Activated CD4-positive, alpha-beta T cell treated with anti-CD3 and anti-CD28 coated beads for 48 hours (primary cell): ENCODE measurements around the gene LCE3D.
"Not testable (repeated sequence)": the region's sequence is repeated elsewhere in the genome, so short reads cannot be mapped to it uniquely, and the experiment has no call there.

Experiments
- DNase-seq: peaks from one replicate; pipeline ENCODE4 v3.0.0-alpha.2; 2020

The LCE3D gene

DNA sequence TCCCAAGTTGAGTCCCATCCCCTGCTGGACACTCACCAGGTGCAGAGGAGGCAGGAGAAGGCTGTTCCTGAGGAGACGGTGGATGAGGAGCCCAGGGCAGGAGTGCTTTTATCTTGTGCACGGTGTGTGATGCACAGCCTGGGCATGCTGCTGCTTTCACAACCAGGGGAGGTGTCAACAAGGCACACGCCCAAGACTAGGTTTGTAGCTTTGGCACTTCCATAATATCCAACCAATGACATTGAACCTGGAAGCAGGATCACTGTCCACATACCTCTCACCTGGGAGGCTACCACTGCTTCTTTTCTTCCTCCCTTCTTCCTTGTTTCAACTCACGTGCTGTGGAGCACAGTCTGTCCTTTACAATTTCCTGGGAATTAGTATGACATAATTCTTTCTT is at the start of gene LCE3D:
LCE3D (minus strand) TSS at position 84 of the 400 bp plus-strand sequence. CDS start 580 bp downstream, outside the sequence.
- DNase-seq, result no peak

DNA sequence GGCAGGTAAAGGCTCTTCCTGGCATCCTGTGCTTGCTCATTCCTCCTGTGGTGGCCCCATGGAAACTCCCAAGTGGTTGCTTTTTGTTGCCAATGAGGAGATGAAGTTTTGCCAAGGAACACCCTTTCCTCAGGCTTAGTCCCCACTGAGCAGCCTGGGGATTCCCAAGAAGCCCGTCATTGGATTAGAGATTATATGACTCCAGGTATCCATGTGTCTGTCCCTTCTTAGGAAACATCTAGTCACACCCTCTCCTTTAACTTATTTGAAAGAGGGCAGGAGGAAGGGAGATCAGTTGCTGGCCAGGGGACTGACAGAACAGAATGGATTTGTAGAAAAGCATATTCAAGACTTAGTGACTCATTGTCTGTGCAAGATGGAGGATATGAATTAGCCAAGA is 46.4 kb upstream of the LCE3D start:
- no peak for DNase-seq

DNA sequence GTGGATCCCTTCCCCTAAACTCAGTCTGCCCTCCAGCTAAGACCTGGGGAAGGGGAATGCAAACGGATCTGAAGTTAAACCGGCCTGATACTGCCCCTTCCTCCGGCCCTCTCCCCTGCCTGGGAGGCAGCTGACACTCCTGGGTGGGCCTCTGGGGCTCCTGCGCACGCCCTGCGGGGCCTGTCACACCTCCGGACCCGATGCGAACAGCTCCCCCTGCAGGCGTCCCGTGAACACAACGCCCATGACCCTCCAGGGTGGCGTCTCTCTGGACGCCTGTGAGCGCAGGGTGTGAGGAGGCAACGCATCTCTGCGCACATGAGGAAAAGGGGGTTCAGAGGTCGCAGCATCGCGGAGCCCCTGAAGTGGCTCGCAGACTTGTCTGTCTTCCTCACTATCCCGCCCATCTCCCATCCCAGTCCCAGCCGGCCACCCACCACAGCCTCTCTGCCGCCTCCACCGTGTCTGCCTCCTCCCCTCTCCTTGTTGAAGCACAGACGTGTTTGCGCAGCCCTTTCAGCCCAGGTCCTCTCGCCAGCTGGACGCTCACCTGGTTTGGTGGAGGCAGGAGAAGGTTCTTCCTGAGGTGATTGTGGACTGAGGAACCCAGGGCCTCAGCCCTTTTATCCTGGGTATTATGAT is 43.0 kb upstream of the LCE3D start:
- DNase-seq, result peak; percentile 52

GRCh38 chr1:152622803-152623202 is 42.5 kb upstream of the LCE3D start, which contains the start of gene LCE3A:
Gene LCE3A (minus strand): TSS chr1:152623103. CDS start chr1:152623103, 0 bp downstream.
- no peak for DNase-seq

DNA sequence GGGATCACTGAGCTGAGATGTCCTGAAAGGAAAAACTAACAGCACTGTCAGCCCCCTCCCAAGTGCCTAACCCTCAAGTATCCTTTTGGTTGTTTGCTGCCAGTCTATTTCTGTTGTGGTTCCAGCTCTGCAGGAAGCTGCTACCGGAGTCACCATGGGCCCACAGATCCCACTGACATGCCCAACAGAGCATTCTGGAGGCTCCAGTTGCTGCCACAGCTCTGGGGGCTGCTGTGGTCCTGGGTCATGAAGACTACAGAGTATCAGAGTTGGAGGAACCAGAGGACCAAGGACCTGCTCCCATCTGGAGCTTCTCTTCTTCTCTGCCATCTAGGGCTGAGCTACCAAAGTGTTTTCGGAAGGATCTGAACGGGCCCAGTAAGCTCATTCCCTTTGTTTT is 41.7 kb upstream of the LCE3D start:
- no peak for DNase-seq

- DNase-seq, result no peak
Observed at GRCh38 chr1:152613511-152613910, 33.2 kb upstream of the LCE3D start, which contains the start of gene LCE3B. Gene LCE3B (plus strand): TSS chr1:152613811. CDS start chr1:152613811, 0 bp downstream.

DNA sequence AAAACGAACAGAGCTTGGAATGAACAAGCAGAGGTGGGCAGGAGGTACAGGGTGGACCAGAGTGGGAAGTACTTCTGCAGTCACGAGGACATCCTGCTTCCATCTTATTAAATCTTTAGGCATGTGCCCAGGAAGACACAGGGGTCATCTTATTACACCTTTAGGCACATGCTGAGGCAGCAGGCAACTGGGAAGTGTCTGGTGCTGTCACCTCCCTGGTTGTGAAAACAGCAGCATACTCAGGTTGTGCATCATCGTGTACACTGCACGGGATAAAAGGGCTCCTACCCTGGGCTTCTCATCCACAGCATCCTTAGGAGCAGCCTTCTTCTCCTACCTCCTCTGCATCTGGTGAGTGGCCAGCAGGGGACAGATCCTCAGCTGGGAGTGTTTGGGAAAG is 19.6 kb upstream of the LCE3D start, which contains the start of gene LCE3C:
LCE3C (plus strand) TSS at position 301 of the 400 bp plus-strand sequence. CDS start 498 bp downstream, outside the sequence.
- no peak for DNase-seq

GRCh38 chr1:152596986-152597385 is 16.7 kb upstream of the LCE3D start:
- no peak for DNase-seq

DNA sequence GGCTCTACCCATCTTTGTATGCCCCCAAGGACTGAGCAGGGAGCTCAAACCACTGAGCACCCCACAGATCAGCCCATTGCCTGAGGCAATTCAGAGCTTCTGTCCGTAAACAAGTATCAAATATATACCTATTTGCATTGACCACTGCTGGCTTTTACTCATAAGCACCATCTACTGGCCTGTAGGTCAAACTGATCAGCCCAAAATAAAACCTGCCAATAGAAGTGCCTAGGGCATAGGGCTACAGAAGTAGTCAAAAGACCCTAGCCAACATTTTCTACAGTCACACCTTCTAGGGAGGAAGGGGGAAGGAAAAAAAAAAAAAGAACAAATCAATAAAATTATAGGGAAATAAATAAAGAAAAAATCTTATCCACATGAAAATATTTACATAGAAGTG is 5.3 kb upstream of the LCE3D start:
- no peak for DNase-seq

GRCh38 chr1:152582647-152583046 is 2.3 kb upstream of the LCE3D start:
- DNase-seq, result no peak

GRCh38 chr1:152579526-152579925 is 790 bp downstream of the LCE3D start:
- not testable (repeated sequence) for DNase-seq

DNA sequence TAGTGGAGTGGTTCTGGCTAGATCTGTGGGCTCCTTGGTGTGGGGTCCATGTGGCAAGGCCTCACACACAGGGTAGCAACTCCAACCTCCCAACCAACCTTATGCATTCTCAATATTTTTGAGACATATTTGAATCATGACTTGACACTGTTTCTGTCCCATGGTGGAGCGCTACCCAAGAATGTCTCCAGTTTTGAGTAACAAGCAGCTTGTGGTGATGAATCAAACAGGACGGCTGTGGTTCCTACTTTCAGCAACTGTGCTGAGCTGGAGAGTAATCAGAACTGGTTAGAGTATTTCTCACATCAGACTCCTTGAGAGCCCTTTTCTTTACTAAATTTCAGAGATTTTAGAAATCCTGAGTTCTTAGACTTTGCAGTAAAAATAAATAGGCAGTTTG is 3.1 kb downstream of the LCE3D start:
- DNase-seq, result peak; percentile 7

- no peak for DNase-seq
Observed at GRCh38 chr1:152566681-152567080, 13.6 kb downstream of the LCE3D start, which contains the start of gene LCE3E. Gene LCE3E (minus strand): TSS chr1:152566780. CDS start chr1:152566208, 572 bp downstream.

DNA sequence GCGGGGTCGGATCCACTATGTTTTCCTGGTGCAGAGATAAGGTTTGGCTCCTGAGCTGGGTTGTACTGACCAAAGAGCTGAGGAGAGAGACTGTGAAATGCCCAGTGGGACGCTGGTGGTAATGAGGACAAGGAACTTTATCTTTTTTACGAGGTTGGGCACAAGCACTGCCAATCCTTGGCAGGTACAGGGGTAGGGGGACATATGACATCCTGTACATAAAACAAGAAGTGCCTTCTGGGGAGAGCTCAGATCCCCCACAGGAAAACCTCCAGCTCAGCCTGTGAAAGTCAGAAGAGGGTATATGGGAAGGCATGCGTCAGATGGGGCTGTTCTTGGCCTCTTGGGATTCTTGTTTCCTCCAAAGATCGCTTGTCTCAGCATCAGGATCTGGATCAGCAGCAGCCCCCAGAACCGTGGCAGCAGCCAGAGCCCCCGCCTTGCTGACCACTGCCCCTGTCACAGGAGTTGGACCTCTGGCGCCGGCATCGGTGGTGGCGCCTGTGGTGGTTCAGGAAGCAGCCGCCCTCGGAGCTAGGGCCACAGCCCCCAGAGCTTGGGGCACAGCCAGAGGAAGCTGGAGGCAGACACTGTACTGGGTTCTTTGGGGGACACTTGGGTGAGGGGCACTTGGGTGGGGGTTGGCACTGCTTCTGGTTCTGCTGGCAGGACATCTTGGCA is 14.6 kb downstream of the LCE3D start:
- no peak for DNase-seq

- DNase-seq, result no peak
Observed at GRCh38 chr1:152565115-152565514, 15.2 kb downstream of the LCE3D start.

GRCh38 chr1:152548358-152548757 is 32.0 kb downstream of the LCE3D start:
- DNase-seq, result not testable (repeated sequence)

DNA sequence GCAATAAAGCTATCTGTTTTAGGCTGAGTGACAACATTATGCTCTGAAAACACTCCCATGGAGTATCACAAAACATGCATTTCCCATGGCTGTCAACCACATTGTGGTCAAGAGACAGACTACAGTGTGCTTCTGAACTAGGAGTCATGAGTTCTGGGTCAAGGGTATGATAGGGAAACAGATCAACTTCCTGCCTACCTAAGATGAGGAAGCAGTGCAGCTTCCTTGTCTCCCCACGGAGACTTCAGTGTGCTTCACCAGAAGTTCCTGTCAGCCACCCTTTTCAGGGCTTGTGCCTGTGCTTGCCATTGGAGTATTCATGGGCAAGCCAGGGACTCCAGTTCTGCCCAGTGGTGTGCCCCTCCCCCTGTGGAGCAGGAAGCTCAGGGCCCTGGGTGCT is 33.6 kb downstream of the LCE3D start:
- DNase-seq, result no peak

- DNase-seq, result peak; percentile 13
Observed at GRCh38 chr1:152543820-152544219, 36.5 kb downstream of the LCE3D start.

DNA sequence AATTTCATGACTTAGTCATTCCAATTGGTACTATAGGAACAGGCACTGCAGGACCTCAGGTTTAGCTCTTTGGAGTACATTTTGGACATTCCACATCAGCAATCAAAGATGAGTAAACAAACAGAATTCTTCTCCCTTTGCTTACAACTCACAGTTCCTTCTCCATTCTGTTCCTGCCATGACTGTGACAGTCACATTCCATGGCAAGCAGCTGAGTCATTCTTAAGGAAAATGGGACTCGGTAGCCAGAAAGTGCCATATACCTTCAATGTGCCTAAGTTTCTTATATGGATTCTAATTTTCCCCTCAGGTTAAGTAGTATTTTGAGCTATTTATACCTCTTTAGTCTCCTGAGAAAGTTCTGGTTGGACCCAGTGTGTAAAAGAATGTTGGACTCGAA is 40.4 kb downstream of the LCE3D start:
- DNase-seq, result no peak

GRCh38 chr1:152537496-152537895 is 42.8 kb downstream of the LCE3D start:
- no peak for DNase-seq

- DNase-seq, result no peak
Observed at GRCh38 chr1:152535774-152536173, 44.5 kb downstream of the LCE3D start.

GRCh38 chr1:152533327-152533938 is 46.9 kb downstream of the LCE3D start:
- peak; percentile 64 for DNase-seq
